Upper lobe of left lung (tissue), 6 donors: Measurements from ENCODE around the gene HDAC8. TPM values are rescaled to one million over a fixed set of nuclear protein-coding genes. Genes with fewer than 3 reads are reported as not detected.
"Not testable (repeated sequence)": the region's sequence is repeated elsewhere in the genome, so short reads cannot be mapped to it uniquely, and the experiment has no call there.

Experiments
- ATAC-seq, 2 donors: fragments of 200-7000 bp; cut with Tn5 transposase; one replicate each; pipeline ENCODE4 v1.9.1; 2022; ENCODE audit warnings: mild to moderate bottlenecking in 2 of 2, moderate library complexity in 2 of 2; ENCODE audit not compliant: low FRiP score in 2 of 2
- DNase-seq, 2 donors: peaks; one replicate each; pipeline ENCODE4 v3.0.0-alpha.2; 2019 to 2020
- H3K27ac ChIP-seq, 4 donors: fragments of 200-600 bp; sonication (generic); one replicate each; pipeline ENCODE4 v1.5.1; 2016 to 2019
- H3K27me3 ChIP-seq, 4 donors: fragments of 200-600 bp; sonication (generic); one replicate each; pipeline ENCODE4 v1.5.1; 2017 to 2019
- H3K36me3 ChIP-seq, 4 donors: fragments of 200-600 bp; sonication (generic); one replicate each; pipeline ENCODE4 v1.5.1; 2016 to 2019
- H3K4me1 ChIP-seq, 4 donors: fragments of 200-600 bp; sonication (generic); one replicate each; pipeline ENCODE4 v1.5.1; 2018 to 2019
- H3K4me3 ChIP-seq, 4 donors: fragments of 200-600 bp; sonication (generic); one replicate each; pipeline ENCODE4 v1.5.1; 2017 to 2019; ENCODE audit warnings: mild to moderate bottlenecking in 2 of 4, moderate library complexity in 1 of 4
- H3K9me3 ChIP-seq, 4 donors: fragments of 200-600 bp; sonication (generic); one replicate each; pipeline ENCODE4 v1.5.1; 2018 to 2019
- CTCF ChIP-seq, 6 experiments: fragments of 450-650 bp in 4 of 6; fragments of 200-600 bp in 2 of 6; sonication (generic) in 2 of 6; IDR thresholded peaks; one replicate each; pipeline ENCODE4 v1.5.1; 2016 to 2019; ENCODE audit warnings: antibody characterized with exemption in 6 of 6
- EP300 ChIP-seq, 4 donors: sonication (generic); formaldehyde crosslinking; IDR thresholded peaks; one replicate each; pipeline ENCODE4 v1.5.1; 2017; ENCODE audit warnings: antibody characterized with exemption in 4 of 4, control low read depth in 2 of 4
- POLR2A ChIP-seq, 4 donors: fragments of 450-650 bp; IDR thresholded peaks; one replicate each; pipeline ENCODE4 v1.5.1; 2016 to 2017; ENCODE audit warnings: antibody characterized with exemption in 4 of 4, mild to moderate bottlenecking in 2 of 4
- POLR2AphosphoS5 ChIP-seq, 2 donors: sonication (generic); formaldehyde crosslinking; IDR thresholded peaks; one replicate each; pipeline ENCODE4 v1.5.1; 2017; ENCODE audit warnings: antibody characterized with exemption in 2 of 2
- WGBS, 2 donors: methylation state at CpG; one replicate each; pipeline ENCODE4 v1.1.5; 2017 to 2018; 5-methylcytosine and 5-hydroxymethylcytosine counted together
- total RNA-seq, 6 donors: library from RNA; depleted of rRNA in 4 of 6; stranded (reverse); fragments of >200 nt in 4 of 6; gene quantifications; one replicate each; pipeline versions ENCODE4 v1.1.0 to v1.2.1, GENCODE V29; 2016 to 2021
- donor health status: DM: no; HTN: no; CAD: no; lungs with moderate emphysema.
- donor health status: DM: no; HTN: yes; CAD: no; lungs with severe emphysema.

HDAC8 gene
- total RNA-seq, 6 donors from 2014 or later: 21.5 to 56.6 (median 35.0) TPM

DNA sequence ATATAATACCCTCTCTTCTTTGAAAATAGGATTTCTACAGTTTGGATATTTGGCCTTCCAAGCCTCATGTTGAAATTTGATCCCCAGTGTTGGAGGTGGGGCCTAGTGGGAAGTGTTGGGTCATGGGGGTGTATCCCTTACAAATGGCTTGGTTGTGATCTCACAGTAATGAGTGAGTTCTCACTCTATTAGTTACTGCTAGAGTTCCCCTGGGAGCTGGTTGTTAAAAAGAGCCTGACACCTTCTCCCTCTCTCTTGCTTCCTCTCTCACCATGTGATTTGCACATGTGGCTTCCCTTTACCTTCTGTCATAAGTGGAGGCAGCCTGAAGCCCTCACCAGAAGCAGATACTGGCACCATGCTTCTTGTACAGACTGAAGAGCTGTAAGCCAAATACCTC lies 73.9 kb downstream of the HDAC8 start:
- no peak overlapping the region for H3K4me3 ChIP-seq
- H3K27me3 ChIP-seq: no peaks in the 10 kb centered on the region
- ATAC-seq (no peak), DNase-seq (no peak)
- H3K36me3 ChIP-seq: no peaks in the 10 kb centered on the region
- no peaks in the 10 kb centered on the region for H3K4me1 ChIP-seq
- TF ChIP-seq POLR2AphosphoS5 (IDR thresholded peaks at IDR 0.05): no peak
- no peak for TF ChIP-seq CTCF (IDR thresholded peaks at IDR 0.05)
- no peak for TF ChIP-seq POLR2A (IDR thresholded peaks at IDR 0.05)
- no peak for TF ChIP-seq EP300 (IDR thresholded peaks at IDR 0.05)
- no peak overlapping the region for H3K27ac ChIP-seq
- H3K9me3 ChIP-seq: no peaks in the 10 kb centered on the region

GRCh38 chrX:72495046-72495445 lies 77.6 kb downstream of the HDAC8 start:
- no peaks in the 10 kb centered on the region for H3K27me3 ChIP-seq
- H3K9me3 ChIP-seq: no peaks in the 10 kb centered on the region
- 80 to 88% methylated on average over 6 of the region's 6 CpGs for WGBS, 2 donors
- no peaks in the 10 kb centered on the region for H3K4me1 ChIP-seq
- no peak overlapping the region for H3K27ac ChIP-seq
- DNase-seq (no peak), ATAC-seq (peak in 1 of 2 donors; percentile 58)
- H3K4me3 ChIP-seq: no peak overlapping the region
- peaks cover 0 to 2% (median 0%) of the 10 kb centered on the region in 4 donors for H3K36me3 ChIP-seq
- TF ChIP-seq EP300 (IDR thresholded peaks at IDR 0.05) (no peak), POLR2AphosphoS5 (IDR thresholded peaks at IDR 0.05) (no peak), POLR2A (IDR thresholded peaks at IDR 0.05) (no peak), CTCF (IDR thresholded peaks at IDR 0.05) (no peak)

DNA sequence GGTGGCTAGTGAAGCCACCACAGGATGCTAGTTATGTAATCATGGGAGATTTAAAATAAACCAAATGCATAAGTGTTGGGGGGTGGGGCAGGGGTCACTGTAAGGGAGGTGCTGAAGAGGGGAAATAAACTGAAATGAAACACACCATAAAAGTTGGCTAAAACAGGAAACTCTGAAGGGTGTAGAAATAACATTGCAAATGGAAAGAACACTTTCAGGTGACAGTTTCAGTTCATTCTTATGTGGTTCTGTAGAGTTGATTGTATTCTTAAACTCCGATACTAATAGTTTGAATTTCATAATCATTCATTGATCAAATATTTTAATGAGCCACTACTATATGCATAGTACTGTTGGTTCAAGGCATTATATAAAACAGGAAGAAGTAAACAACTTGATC lies 80.1 kb downstream of the HDAC8 start:
- TF ChIP-seq CTCF (IDR thresholded peaks at IDR 0.05): no peak
- TF ChIP-seq POLR2A (IDR thresholded peaks at IDR 0.05): no peak
- TF ChIP-seq POLR2AphosphoS5 (IDR thresholded peaks at IDR 0.05): no peak
- TF ChIP-seq EP300 (IDR thresholded peaks at IDR 0.05): no peak
- WGBS, 2 donors: 67 to 93% methylated on average over 1 of the region's 1 CpG
- H3K27me3 ChIP-seq: no peaks in the 10 kb centered on the region
- H3K27ac ChIP-seq: no peak overlapping the region
- DNase-seq: no peak
- no peak overlapping the region for H3K4me3 ChIP-seq
- ATAC-seq: no peak
- H3K9me3 ChIP-seq: no peaks in the 10 kb centered on the region
- H3K4me1 ChIP-seq: no peaks in the 10 kb centered on the region
- peaks cover 0 to 7% (median 0%) of the 10 kb centered on the region in 4 donors for H3K36me3 ChIP-seq

DNA sequence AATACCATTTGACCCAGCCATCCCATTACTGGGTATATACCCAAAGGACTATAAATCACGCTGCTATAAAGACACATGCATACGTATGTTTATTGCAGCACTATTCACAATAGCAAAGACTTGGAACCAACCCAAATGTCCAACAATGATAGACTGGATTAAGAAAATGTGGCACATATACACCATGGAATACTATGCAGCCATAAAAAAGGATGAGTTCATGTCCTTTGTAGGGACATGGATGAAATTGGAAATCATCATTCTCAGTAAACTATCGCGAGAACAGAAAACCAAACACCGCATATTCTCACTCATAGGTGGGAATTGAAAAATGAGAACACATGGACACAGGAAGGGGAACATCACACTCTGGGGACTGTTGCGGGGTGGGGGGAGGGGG lies 82.4 kb downstream of the HDAC8 start:
- H3K4me1 ChIP-seq, ATAC-seq, H3K9me3 ChIP-seq, H3K27ac ChIP-seq, H3K4me3 ChIP-seq, H3K36me3 ChIP-seq, DNase-seq, H3K27me3 ChIP-seq: not testable (repeated sequence)
- 93 to 100% methylated on average over 3 to 5 of the region's 6 CpGs for WGBS, 2 donors

GRCh38 chrX:72487661-72488060 lies 85.0 kb downstream of the HDAC8 start:
- Histone ChIP-seq H3K27ac (no peak overlapping the region), H3K9me3 (no peaks in the 10 kb centered on the region), H3K27me3 (no peaks in the 10 kb centered on the region), H3K4me1 (no peaks in the 10 kb centered on the region), H3K36me3 (peaks cover 0 to 7% (median 0%) of the 10 kb centered on the region in 4 donors), H3K4me3 (no peak overlapping the region)
- 76 to 81% methylated on average over 1 of the region's 1 CpG for WGBS, 2 donors
- ATAC-seq (no peak), DNase-seq (no peak)
- no peak for TF ChIP-seq CTCF (IDR thresholded peaks at IDR 0.05)
- no peak for TF ChIP-seq POLR2AphosphoS5 (IDR thresholded peaks at IDR 0.05)
- no peak for TF ChIP-seq EP300 (IDR thresholded peaks at IDR 0.05)
- TF ChIP-seq POLR2A (IDR thresholded peaks at IDR 0.05): no peak
